Cardiac fibroblast (primary cell): Measurements from ENCODE around the gene NLRP10.

Source experiments
- DNase-seq, 2 donors: peaks; one replicate each; pipeline versions ENCODE4 v3.0.0 to v3.0.0-alpha.2; 2010; ENCODE audit warnings: low read depth in 2 of 2
- H3K4me3 ChIP-seq, 2 donors: replicated peaks in 1 of 2; 1 replicate in 1 of 2; 2 replicates in 1 of 2; pipeline ENCODE4 v1.5.1; 2011; ENCODE audit warnings: low read depth in 2 of 2, low read length in 2 of 2, mild to moderate bottlenecking in 2 of 2, moderate library complexity in 1 of 2
- CTCF ChIP-seq: IDR thresholded peaks from one replicate; pipeline ENCODE4 v1.5.1; 2011; ENCODE audit warnings: low read depth, mild to moderate bottlenecking, low read length, inconsistent platforms

Gene NLRP10

GRCh38 chr11:7967826-7968225, 2.6 kb upstream of the NLRP10 start:
- no peak overlapping the region for H3K4me3 ChIP-seq
- peak in 1 of 2 donors; percentile 11 for DNase-seq
- TF ChIP-seq CTCF = no peak

- TF ChIP-seq CTCF = no peak
- no peak for DNase-seq
- no peak overlapping the region for H3K4me3 ChIP-seq
These were observed 1.9 kb upstream of the NLRP10 start for GRCh38 chr11:7967097-7967496.

GRCh38 chr11:7964873-7965272, 374 bp downstream of the NLRP10 start:
- DNase-seq = peak in 1 of 2 donors; percentile 28
- TF ChIP-seq CTCF = no peak
- H3K4me3 ChIP-seq = no peak overlapping the region

DNA sequence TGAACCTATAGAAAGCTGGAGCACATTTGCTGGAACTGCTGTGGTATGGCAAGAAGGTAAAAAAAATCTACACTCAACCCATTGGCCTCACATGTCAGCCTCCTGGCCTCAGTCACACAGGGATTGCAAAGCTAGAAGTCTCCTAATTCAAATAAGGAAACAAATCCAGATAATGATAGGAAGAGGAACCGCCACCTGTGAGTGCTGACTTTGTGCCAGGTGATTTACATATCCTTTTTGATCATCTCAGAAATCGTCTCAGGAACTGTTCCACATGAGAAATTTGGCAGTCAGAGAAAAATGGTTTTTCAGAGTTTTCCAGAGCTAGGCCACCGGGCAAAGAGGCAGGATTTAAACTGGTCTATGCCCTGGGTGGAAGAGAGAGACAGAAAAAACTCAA, 986 bp downstream of the NLRP10 start:
- no peak for TF ChIP-seq CTCF
- no peak overlapping the region for H3K4me3 ChIP-seq
- DNase-seq = no peak

DNA sequence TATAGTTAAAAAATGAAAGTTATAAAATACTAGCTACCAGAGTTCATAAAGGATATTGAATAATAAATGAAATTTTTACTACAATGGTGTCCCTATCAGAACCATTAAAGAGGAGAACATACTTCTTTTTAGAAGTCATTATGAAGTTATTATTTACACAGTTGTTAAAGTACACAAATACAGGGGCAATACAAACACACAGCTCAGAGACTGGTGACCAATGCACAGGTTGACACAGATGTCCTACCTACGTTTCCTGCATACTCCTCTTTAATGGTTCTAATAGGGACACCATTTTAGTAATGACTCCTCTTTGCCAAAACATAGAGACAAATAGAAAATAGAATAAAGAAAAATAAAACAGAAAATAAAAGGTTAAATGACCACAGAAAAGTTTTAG, 10.1 kb downstream of the NLRP10 start:
- no peak for TF ChIP-seq CTCF
- DNase-seq = no peak
- no peak overlapping the region for H3K4me3 ChIP-seq

- TF ChIP-seq CTCF = no peak
- H3K4me3 ChIP-seq = no peak overlapping the region
These were observed 15.3 kb downstream of the NLRP10 start for GRCh38 chr11:7949934-7950333.

DNA sequence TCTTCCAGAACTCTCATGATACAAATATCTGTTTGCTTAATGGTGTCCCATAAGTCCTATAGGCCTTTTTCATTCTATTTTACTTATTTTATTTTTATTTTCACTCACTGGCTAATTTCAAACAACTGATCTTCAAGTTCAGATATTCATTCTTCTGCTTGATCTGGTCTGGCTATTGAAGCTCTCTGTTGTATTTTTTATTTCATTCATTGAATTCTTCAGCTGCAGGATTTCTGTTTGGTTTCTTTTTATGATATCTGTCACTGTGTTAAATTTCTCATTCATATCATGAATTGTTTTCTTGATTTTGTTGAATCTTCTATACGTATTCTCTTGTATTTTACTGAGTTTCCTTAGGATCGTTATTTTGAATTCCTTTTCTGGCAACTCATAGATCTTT, 21.1 kb downstream of the NLRP10 start:
- no peak for TF ChIP-seq CTCF
- H3K4me3 ChIP-seq = no peak overlapping the region
- no peak for DNase-seq

More at GRCh38 chr11:7949934-7950333, 15.3 kb downstream of the NLRP10 start:
- DNase-seq = peak in 1 of 2 donors; percentile 15
